ENCODE measurements around the gene OR51A4.
"Not testable (repeated sequence)": the region's sequence is repeated elsewhere in the genome, so short reads cannot be mapped to it uniquely, and the experiment has no call there.

OR51A4 gene
- 0 reads per million in 3 donors for total RNA-seq

- Histone ChIP-seq H3K36me3 (ENCODE audit: control insufficient read depth, insufficient read depth, low read length) (no peaks in the 10 kb centered on the region), H3K4me3 (ENCODE audit: insufficient read depth, low read depth, low read length, poor library complexity, severe bottlenecking) (no peak within 1 kb of the TSS), H3K4me1 (ENCODE audit: control insufficient read depth, insufficient read depth, low read length, poor library complexity, severe bottlenecking) (no peaks in the 10 kb centered on the region), H3K27ac (ENCODE audit: insufficient read depth, low read length, poor library complexity, severe bottlenecking) (no peak within 1 kb of the TSS), H3K27me3 (replicated peaks; ENCODE audit: control insufficient read depth, insufficient read depth, low read length, poor library complexity, severe bottlenecking) (no peaks in the 10 kb centered on the region), H3K9me3 (ENCODE audit: control insufficient read depth, low read length) (no peaks in the 10 kb centered on the region)
- DNase-seq, result no peak
Observed at GRCh38 chr11:4947505-4947904, at the start of gene OR51A4. Gene OR51A4 (minus strand): TSS chr11:4947605. CDS start chr11:4947100, 505 bp downstream.

- no peak for DNase-seq
- Histone ChIP-seq H3K4me1 (ENCODE audit: control insufficient read depth, insufficient read depth, low read length, poor library complexity, severe bottlenecking) (no peaks in the 10 kb centered on the region), H3K4me3 (ENCODE audit: insufficient read depth, low read depth, low read length, poor library complexity, severe bottlenecking) (no peak within 1 kb of the TSS), H3K36me3 (ENCODE audit: control insufficient read depth, insufficient read depth, low read length) (no peaks in the 10 kb centered on the region), H3K27ac (ENCODE audit: insufficient read depth, low read length, poor library complexity, severe bottlenecking) (no peak within 1 kb of the TSS), H3K27me3 (replicated peaks; ENCODE audit: control insufficient read depth, insufficient read depth, low read length, poor library complexity, severe bottlenecking) (no peaks in the 10 kb centered on the region), H3K9me3 (ENCODE audit: control insufficient read depth, low read length) (no peaks in the 10 kb centered on the region)
Observed at GRCh38 chr11:4994551-4994950, 47.1 kb upstream of the OR51A4 start, which contains the start of gene OR51L1. Gene OR51L1 (plus strand): TSS chr11:4994851. CDS start chr11:4998983, 4,132 bp downstream.

GRCh38 chr11:4991060-4991459, 43.7 kb upstream of the OR51A4 start:
- DNase-seq, result no peak
- no peaks in the 10 kb centered on the region for H3K27me3 ChIP-seq (replicated peaks; ENCODE audit: control insufficient read depth, insufficient read depth, low read length, poor library complexity, severe bottlenecking)

GRCh38 chr11:4983841-4984240, 36.4 kb upstream of the OR51A4 start:
- no peak overlapping the region for H3K27ac ChIP-seq (ENCODE audit: insufficient read depth, low read length, poor library complexity, severe bottlenecking)
- H3K4me3 ChIP-seq (ENCODE audit: insufficient read depth, low read depth, low read length, poor library complexity, severe bottlenecking), result no peak overlapping the region
- DNase-seq, result no peak
- H3K36me3 ChIP-seq (ENCODE audit: control insufficient read depth, insufficient read depth, low read length), result no peaks in the 10 kb centered on the region
- no peaks in the 10 kb centered on the region for H3K9me3 ChIP-seq (ENCODE audit: control insufficient read depth, low read length)
- no peaks in the 10 kb centered on the region for H3K27me3 ChIP-seq (replicated peaks; ENCODE audit: control insufficient read depth, insufficient read depth, low read length, poor library complexity, severe bottlenecking)
- no peaks in the 10 kb centered on the region for H3K4me1 ChIP-seq (ENCODE audit: control insufficient read depth, insufficient read depth, low read length, poor library complexity, severe bottlenecking)

More at GRCh38 chr11:4991060-4991459, 43.7 kb upstream of the OR51A4 start:
- Histone ChIP-seq H3K4me3 (ENCODE audit: insufficient read depth, low read depth, low read length, poor library complexity, severe bottlenecking) (no peak overlapping the region), H3K9me3 (ENCODE audit: control insufficient read depth, low read length) (no peaks in the 10 kb centered on the region), H3K27ac (ENCODE audit: insufficient read depth, low read length, poor library complexity, severe bottlenecking) (no peak overlapping the region), H3K4me1 (ENCODE audit: control insufficient read depth, insufficient read depth, low read length, poor library complexity, severe bottlenecking) (no peaks in the 10 kb centered on the region), H3K36me3 (ENCODE audit: control insufficient read depth, insufficient read depth, low read length) (no peaks in the 10 kb centered on the region)

- Histone ChIP-seq H3K36me3 (ENCODE audit: control insufficient read depth, insufficient read depth, low read length) (no peaks in the 10 kb centered on the region), H3K27me3 (replicated peaks; ENCODE audit: control insufficient read depth, insufficient read depth, low read length, poor library complexity, severe bottlenecking) (no peaks in the 10 kb centered on the region), H3K4me1 (ENCODE audit: control insufficient read depth, insufficient read depth, low read length, poor library complexity, severe bottlenecking) (no peaks in the 10 kb centered on the region), H3K4me3 (ENCODE audit: insufficient read depth, low read depth, low read length, poor library complexity, severe bottlenecking) (no peak overlapping the region), H3K9me3 (ENCODE audit: control insufficient read depth, low read length) (no peaks in the 10 kb centered on the region), H3K27ac (ENCODE audit: insufficient read depth, low read length, poor library complexity, severe bottlenecking) (no peak overlapping the region)
- no peak for DNase-seq
Observed at GRCh38 chr11:4982678-4983077, 35.3 kb upstream of the OR51A4 start.

- Histone ChIP-seq H3K27ac (ENCODE audit: insufficient read depth, low read length, poor library complexity, severe bottlenecking) (no peak overlapping the region), H3K27me3 (replicated peaks; ENCODE audit: control insufficient read depth, insufficient read depth, low read length, poor library complexity, severe bottlenecking) (no peaks in the 10 kb centered on the region), H3K4me3 (ENCODE audit: insufficient read depth, low read depth, low read length, poor library complexity, severe bottlenecking) (no peak overlapping the region), H3K9me3 (ENCODE audit: control insufficient read depth, low read length) (no peaks in the 10 kb centered on the region), H3K4me1 (ENCODE audit: control insufficient read depth, insufficient read depth, low read length, poor library complexity, severe bottlenecking) (no peaks in the 10 kb centered on the region), H3K36me3 (ENCODE audit: control insufficient read depth, insufficient read depth, low read length) (no peaks in the 10 kb centered on the region)
- no peak for DNase-seq
Observed at GRCh38 chr11:4979036-4979435, 31.6 kb upstream of the OR51A4 start.

- H3K4me1 ChIP-seq (ENCODE audit: control insufficient read depth, insufficient read depth, low read length, poor library complexity, severe bottlenecking), result no peaks in the 10 kb centered on the region
- H3K36me3 ChIP-seq (ENCODE audit: control insufficient read depth, insufficient read depth, low read length), result no peaks in the 10 kb centered on the region
- no peak for DNase-seq
- H3K9me3 ChIP-seq (ENCODE audit: control insufficient read depth, low read length), result no peaks in the 10 kb centered on the region
- H3K4me3 ChIP-seq (ENCODE audit: insufficient read depth, low read depth, low read length, poor library complexity, severe bottlenecking), result no peak overlapping the region
- no peak overlapping the region for H3K27ac ChIP-seq (ENCODE audit: insufficient read depth, low read length, poor library complexity, severe bottlenecking)
- no peaks in the 10 kb centered on the region for H3K27me3 ChIP-seq (replicated peaks; ENCODE audit: control insufficient read depth, insufficient read depth, low read length, poor library complexity, severe bottlenecking)
Observed at GRCh38 chr11:4975436-4975835, 28.0 kb upstream of the OR51A4 start.

GRCh38 chr11:4962816-4963215, 15.4 kb upstream of the OR51A4 start:
- Histone ChIP-seq H3K4me3 (ENCODE audit: insufficient read depth, low read depth, low read length, poor library complexity, severe bottlenecking) (no peak overlapping the region), H3K4me1 (ENCODE audit: control insufficient read depth, insufficient read depth, low read length, poor library complexity, severe bottlenecking) (no peaks in the 10 kb centered on the region), H3K36me3 (ENCODE audit: control insufficient read depth, insufficient read depth, low read length) (no peaks in the 10 kb centered on the region), H3K27ac (ENCODE audit: insufficient read depth, low read length, poor library complexity, severe bottlenecking) (no peak overlapping the region), H3K9me3 (ENCODE audit: control insufficient read depth, low read length) (no peaks in the 10 kb centered on the region), H3K27me3 (replicated peaks; ENCODE audit: control insufficient read depth, insufficient read depth, low read length, poor library complexity, severe bottlenecking) (no peaks in the 10 kb centered on the region)
- no peak for DNase-seq

GRCh38 chr11:4960877-4961276, 13.5 kb upstream of the OR51A4 start:
- no peak overlapping the region for H3K4me3 ChIP-seq (ENCODE audit: insufficient read depth, low read depth, low read length, poor library complexity, severe bottlenecking)
- no peaks in the 10 kb centered on the region for H3K9me3 ChIP-seq (ENCODE audit: control insufficient read depth, low read length)
- no peaks in the 10 kb centered on the region for H3K36me3 ChIP-seq (ENCODE audit: control insufficient read depth, insufficient read depth, low read length)
- no peaks in the 10 kb centered on the region for H3K27me3 ChIP-seq (replicated peaks; ENCODE audit: control insufficient read depth, insufficient read depth, low read length, poor library complexity, severe bottlenecking)
- no peaks in the 10 kb centered on the region for H3K4me1 ChIP-seq (ENCODE audit: control insufficient read depth, insufficient read depth, low read length, poor library complexity, severe bottlenecking)
- no peak for DNase-seq
- H3K27ac ChIP-seq (ENCODE audit: insufficient read depth, low read length, poor library complexity, severe bottlenecking), result no peak overlapping the region

- H3K27ac ChIP-seq (ENCODE audit: insufficient read depth, low read length, poor library complexity, severe bottlenecking), result no peak overlapping the region
- H3K9me3 ChIP-seq (ENCODE audit: control insufficient read depth, low read length), result no peaks in the 10 kb centered on the region
- DNase-seq, result no peak
- no peaks in the 10 kb centered on the region for H3K27me3 ChIP-seq (replicated peaks; ENCODE audit: control insufficient read depth, insufficient read depth, low read length, poor library complexity, severe bottlenecking)
- H3K4me3 ChIP-seq (ENCODE audit: insufficient read depth, low read depth, low read length, poor library complexity, severe bottlenecking), result no peak overlapping the region
- H3K4me1 ChIP-seq (ENCODE audit: control insufficient read depth, insufficient read depth, low read length, poor library complexity, severe bottlenecking), result no peaks in the 10 kb centered on the region
- H3K36me3 ChIP-seq (ENCODE audit: control insufficient read depth, insufficient read depth, low read length), result no peaks in the 10 kb centered on the region
Observed at GRCh38 chr11:4957396-4957795, 10.0 kb upstream of the OR51A4 start.

- H3K4me1 ChIP-seq (ENCODE audit: control insufficient read depth, insufficient read depth, low read length, poor library complexity, severe bottlenecking); H3K36me3 ChIP-seq (ENCODE audit: control insufficient read depth, insufficient read depth, low read length); H3K27me3 ChIP-seq (replicated peaks; ENCODE audit: control insufficient read depth, insufficient read depth, low read length, poor library complexity, severe bottlenecking); DNase-seq; H3K9me3 ChIP-seq (ENCODE audit: control insufficient read depth, low read length); H3K27ac ChIP-seq (ENCODE audit: insufficient read depth, low read length, poor library complexity, severe bottlenecking); H3K4me3 ChIP-seq (ENCODE audit: insufficient read depth, low read depth, low read length, poor library complexity, severe bottlenecking): not testable (repeated sequence)
Observed at GRCh38 chr11:4955613-4956012, 8.2 kb upstream of the OR51A4 start, which contains the start of gene OR51A2. Gene OR51A2 (minus strand): TSS chr11:4955713. CDS start chr11:4955713, 0 bp downstream.

Data from effector memory CD4-positive, alpha-beta T cell (primary cell).